ENCODE data around the gene DENND5A. TPM values are rescaled to one million over a fixed set of nuclear protein-coding genes. Genes with fewer than 3 reads are reported as not detected.

The DENND5A gene
- polyA plus RNA-seq, 1 donor = 59.3 TPM

- no peak for DNase-seq (ENCODE audit: low read depth)
Measured at GRCh38 chr11:9138612-9139579, 126.3 kb downstream of the DENND5A start.

GRCh38 chr11:9138133-9138453 lies 127.1 kb downstream of the DENND5A start:
- DNase-seq (ENCODE audit: low read depth) = no peak

GRCh38 chr11:9137293-9138132 lies 127.6 kb downstream of the DENND5A start:
- DNase-seq (ENCODE audit: low read depth) = peak; percentile 22

GRCh38 chr11:9136741-9137140 lies 128.4 kb downstream of the DENND5A start:
- no peak for DNase-seq (ENCODE audit: low read depth)

- no peak for DNase-seq (ENCODE audit: low read depth)
Measured at GRCh38 chr11:9133956-9134355, 131.2 kb downstream of the DENND5A start.

GRCh38 chr11:9132203-9132878 lies 132.8 kb downstream of the DENND5A start:
- DNase-seq (ENCODE audit: low read depth) = no peak

GRCh38 chr11:9130297-9130696 lies 134.9 kb downstream of the DENND5A start:
- DNase-seq (ENCODE audit: low read depth) = no peak

- DNase-seq (ENCODE audit: low read depth) = no peak
Measured at GRCh38 chr11:9126636-9127035, 138.5 kb downstream of the DENND5A start.

GRCh38 chr11:9125185-9125886 lies 139.8 kb downstream of the DENND5A start:
- DNase-seq (ENCODE audit: low read depth) = no peak

- DNase-seq (ENCODE audit: low read depth) = no peak
Measured at GRCh38 chr11:9123595-9124304, 141.4 kb downstream of the DENND5A start.

GRCh38 chr11:9121469-9121796 lies 143.7 kb downstream of the DENND5A start:
- DNase-seq (ENCODE audit: low read depth) = no peak

GRCh38 chr11:9120664-9121468 lies 144.3 kb downstream of the DENND5A start:
- DNase-seq (ENCODE audit: low read depth) = no peak

GRCh38 chr11:9118277-9118676 lies 146.9 kb downstream of the DENND5A start:
- no peak for DNase-seq (ENCODE audit: low read depth)

- no peak for DNase-seq (ENCODE audit: low read depth)
Measured at GRCh38 chr11:9112075-9112474, 153.1 kb downstream of the DENND5A start.

GRCh38 chr11:9109858-9110731 lies 155.1 kb downstream of the DENND5A start:
- DNase-seq (ENCODE audit: low read depth) = no peak

- no peak for DNase-seq (ENCODE audit: low read depth)
Measured at GRCh38 chr11:9104580-9104979, 160.6 kb downstream of the DENND5A start.

- no peak for DNase-seq (ENCODE audit: low read depth)
Measured at GRCh38 chr11:9103542-9104276, 161.4 kb downstream of the DENND5A start.

GRCh38 chr11:9099617-9100016 lies 165.5 kb downstream of the DENND5A start:
- no peak for DNase-seq (ENCODE audit: low read depth)

Data from forelimb muscle (tissue), 1 donor.